Measurements from ENCODE around the gene DTNB.

GRCh38 chr2:25666218-25666617 lies 7.2 kb downstream of the DTNB start:
- TF ChIP-seq CTCF (IDR thresholded peaks at IDR 0.05; ENCODE audit: low read depth, low read length) (no peak), EZH2phosphoT487 (IDR thresholded peaks at IDR 0.05; ENCODE audit: low read depth) (no peak)
